ENCODE results near the gene PPP2R5B.

The PPP2R5B gene

GRCh38 chr11:64877390-64878222, 46.9 kb upstream of the PPP2R5B start:
- Histone ChIP-seq H3K4me1 (ENCODE audit: insufficient read depth, poor library complexity, severe bottlenecking) (no peaks in the 10 kb centered on the region), H3K4me3 (ENCODE audit: severe bottlenecking) (peak overlapping the region; percentile 83), H3K27me3 (ENCODE audit: insufficient read depth, poor library complexity, severe bottlenecking) (no peaks in the 10 kb centered on the region), H3K36me3 (ENCODE audit: low read depth) (peaks cover 40% of the 10 kb centered on the region), H3K27ac (ENCODE audit: poor library complexity, severe bottlenecking) (peak overlapping the region; percentile 62), H3K9me3 (ENCODE audit: severe bottlenecking) (no peaks in the 10 kb centered on the region)
- no peak for TF ChIP-seq CTCF (IDR thresholded peaks at IDR 0.05; ENCODE audit: poor library complexity, severe bottlenecking)
- DNase-seq (ENCODE audit: low spot score) (peak; percentile 61), ATAC-seq (ENCODE audit: low read depth) (peak; percentile 2; the same call in 2 of the 3 replicates)

GRCh38 chr11:64878223-64878493, 46.3 kb upstream of the PPP2R5B start:
- Histone ChIP-seq H3K4me1 (ENCODE audit: insufficient read depth, poor library complexity, severe bottlenecking) (no peaks in the 10 kb centered on the region), H3K36me3 (ENCODE audit: low read depth) (peaks cover 35% of the 10 kb centered on the region), H3K27ac (ENCODE audit: poor library complexity, severe bottlenecking) (peak overlapping the region; percentile 62), H3K27me3 (ENCODE audit: insufficient read depth, poor library complexity, severe bottlenecking) (no peaks in the 10 kb centered on the region), H3K4me3 (ENCODE audit: severe bottlenecking) (peak overlapping the region; percentile 83), H3K9me3 (ENCODE audit: severe bottlenecking) (no peaks in the 10 kb centered on the region)
- ATAC-seq (ENCODE audit: low read depth) (no peak; the same call in 2 of the 3 replicates), DNase-seq (ENCODE audit: low spot score) (peak; percentile 71)
- TF ChIP-seq CTCF (IDR thresholded peaks at IDR 0.05; ENCODE audit: poor library complexity, severe bottlenecking): no peak

- Histone ChIP-seq H3K27me3 (ENCODE audit: insufficient read depth, poor library complexity, severe bottlenecking) (no peaks in the 10 kb centered on the region), H3K4me1 (ENCODE audit: insufficient read depth, poor library complexity, severe bottlenecking) (no peaks in the 10 kb centered on the region), H3K9me3 (ENCODE audit: severe bottlenecking) (no peaks in the 10 kb centered on the region), H3K27ac (ENCODE audit: poor library complexity, severe bottlenecking) (peak within 1 kb of the TSS; percentile 62), H3K4me3 (ENCODE audit: severe bottlenecking) (peak within 1 kb of the TSS; percentile 83), H3K36me3 (ENCODE audit: low read depth) (peaks cover 30% of the 10 kb centered on the region)
- DNase-seq (ENCODE audit: low spot score) (peak; percentile 96), ATAC-seq (ENCODE audit: low read depth) (peak; percentile 75)
- TF ChIP-seq CTCF (IDR thresholded peaks at IDR 0.05; ENCODE audit: poor library complexity, severe bottlenecking): peak; percentile 74
Observed at GRCh38 chr11:64878494-64879243, 45.8 kb upstream of the PPP2R5B start, which contains the start of gene EHD1. TSS of gene EHD1 (minus strand) at chr11:64878621. CDS start at chr11:64878464, 157 bp downstream.

GRCh38 chr11:64879244-64879900, 45.1 kb upstream of the PPP2R5B start:
- H3K4me3 ChIP-seq (ENCODE audit: severe bottlenecking): peak overlapping the region; percentile 83
- no peak for TF ChIP-seq CTCF (IDR thresholded peaks at IDR 0.05; ENCODE audit: poor library complexity, severe bottlenecking)
- H3K9me3 ChIP-seq (ENCODE audit: severe bottlenecking): no peaks in the 10 kb centered on the region
- DNase-seq (ENCODE audit: low spot score) (no peak), ATAC-seq (ENCODE audit: low read depth) (no peak)
- H3K36me3 ChIP-seq (ENCODE audit: low read depth): peaks cover 27% of the 10 kb centered on the region
- no peaks in the 10 kb centered on the region for H3K27me3 ChIP-seq (ENCODE audit: insufficient read depth, poor library complexity, severe bottlenecking)
- no peaks in the 10 kb centered on the region for H3K4me1 ChIP-seq (ENCODE audit: insufficient read depth, poor library complexity, severe bottlenecking)
- H3K27ac ChIP-seq (ENCODE audit: poor library complexity, severe bottlenecking): peak overlapping the region; percentile 62
